GM19463 (cell line): ENCODE data around the gene ATP8B2.
"Not testable (repeated sequence)": the region's sequence is repeated elsewhere in the genome, so short reads cannot be mapped to it uniquely, and the experiment has no call there.

Source experiments
- ATAC-seq: cut with Tn5 transposase; IDR thresholded peaks from one replicate; pipeline ENCODE4 v1.9.1; 2021; ENCODE audit warnings: mild to moderate bottlenecking, moderate library complexity; ENCODE audit not compliant: unreplicated experiment

The ATP8B2 gene

DNA sequence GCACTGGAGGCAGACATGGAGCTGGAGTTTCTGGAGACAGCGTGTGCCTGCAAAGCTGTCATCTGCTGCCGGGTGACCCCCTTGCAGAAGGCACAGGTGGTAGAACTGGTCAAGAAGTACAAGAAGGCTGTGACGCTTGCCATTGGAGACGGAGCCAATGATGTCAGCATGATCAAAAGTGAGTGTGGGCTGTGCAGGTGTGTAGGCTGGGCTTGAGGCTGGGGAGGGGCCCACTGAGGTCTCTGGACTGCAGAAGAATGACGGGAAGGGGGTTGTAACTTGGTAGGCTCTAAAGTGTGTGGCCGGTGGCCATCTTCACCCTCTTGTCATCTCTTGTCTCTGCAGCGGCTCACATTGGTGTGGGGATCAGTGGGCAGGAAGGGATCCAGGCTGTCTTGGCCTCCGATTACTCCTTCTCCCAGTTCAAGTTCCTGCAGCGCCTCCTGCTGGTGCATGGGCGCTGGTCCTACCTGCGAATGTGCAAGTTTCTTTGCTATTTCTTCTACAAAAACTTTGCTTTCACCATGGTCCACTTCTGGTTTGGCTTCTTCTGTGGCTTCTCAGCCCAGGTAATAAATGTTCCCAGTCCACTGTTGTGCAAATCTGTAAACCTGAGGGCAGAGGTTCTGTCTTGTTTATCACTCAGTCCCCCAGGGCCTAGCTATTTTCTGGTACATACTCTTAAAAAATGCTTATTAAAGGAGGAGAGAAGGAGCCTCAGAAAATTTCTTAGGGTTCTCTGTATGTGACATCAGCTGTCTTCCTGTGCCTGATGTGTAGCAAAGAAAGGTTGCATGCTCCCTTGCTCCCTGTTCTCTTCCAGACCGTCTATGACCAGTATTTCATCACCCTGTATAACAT is 19.9 kb downstream of the ATP8B2 start:
- no peak for ATAC-seq

GRCh38 chr1:154346276-154346917 is 21.1 kb downstream of the ATP8B2 start:
- ATAC-seq, result no peak

GRCh38 chr1:154347961-154348360 is 22.6 kb downstream of the ATP8B2 start:
- no peak for ATAC-seq

DNA sequence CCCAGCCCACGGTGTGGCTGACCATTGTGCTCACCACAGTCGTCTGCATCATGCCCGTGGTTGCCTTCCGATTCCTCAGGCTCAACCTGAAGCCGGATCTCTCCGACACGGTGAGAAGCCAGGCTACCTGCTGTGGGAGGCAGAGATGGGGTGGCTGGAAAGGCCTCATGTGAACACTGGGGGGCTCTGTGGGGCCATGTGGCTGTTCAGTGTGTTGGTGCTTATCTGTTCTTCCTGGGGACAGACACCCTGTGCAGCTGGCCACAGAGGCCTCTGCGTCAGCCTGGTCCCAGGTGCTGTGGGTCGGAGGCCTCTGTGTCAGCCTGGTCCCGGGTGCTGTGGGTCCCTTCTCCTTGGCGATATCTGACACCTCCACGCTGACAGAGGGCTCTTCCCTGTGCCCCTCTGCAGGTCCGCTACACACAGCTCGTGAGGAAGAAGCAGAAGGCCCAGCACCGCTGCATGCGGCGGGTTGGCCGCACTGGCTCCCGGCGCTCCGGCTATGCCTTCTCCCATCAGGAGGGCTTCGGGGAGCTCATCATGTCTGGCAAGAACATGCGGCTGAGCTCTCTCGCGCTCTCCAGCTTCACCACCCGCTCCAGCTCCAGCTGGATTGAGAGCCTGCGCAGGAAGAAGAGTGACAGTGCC is 23.2 kb downstream of the ATP8B2 start:
- ATAC-seq, result no peak

DNA sequence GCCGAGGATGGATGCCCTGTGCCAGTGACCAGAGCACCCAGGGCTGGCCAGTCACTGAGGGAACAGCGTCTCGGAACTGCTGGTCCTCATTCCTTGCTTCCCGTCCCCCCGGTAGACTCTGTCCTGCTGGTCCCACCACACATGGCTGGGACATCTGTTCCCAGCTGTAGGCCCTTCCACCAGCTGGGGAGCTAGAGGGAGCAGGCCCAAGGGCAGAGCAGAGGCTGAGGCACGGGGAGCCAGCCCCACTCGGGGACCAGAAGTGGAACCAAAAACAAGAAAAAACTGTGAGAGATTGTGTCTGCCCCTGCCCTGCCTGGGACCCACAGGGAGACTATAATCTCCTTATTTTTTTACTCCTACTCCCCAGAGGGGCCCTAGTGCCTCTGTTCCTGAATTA is 23.8 kb downstream of the ATP8B2 start:
- ATAC-seq, result no peak

DNA sequence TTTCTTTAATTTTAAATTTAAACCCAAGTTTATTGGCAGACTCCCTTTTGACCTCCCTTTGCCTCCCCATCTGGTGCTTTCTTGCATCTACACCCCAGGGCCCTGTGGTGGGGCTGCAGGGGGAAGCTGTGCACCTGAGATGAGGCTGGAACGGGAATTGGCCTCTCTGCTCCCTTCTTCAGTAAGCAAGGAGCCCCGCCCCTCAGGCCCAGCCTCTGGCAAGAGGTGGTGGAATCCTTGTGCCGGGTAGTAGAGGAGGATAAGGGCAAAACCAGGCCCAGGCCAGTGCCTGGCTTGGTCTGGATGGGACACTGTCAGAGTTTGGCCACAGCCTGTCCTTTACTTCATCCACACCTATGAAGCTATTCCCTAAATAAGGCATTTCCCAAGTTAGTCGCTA is 25.1 kb downstream of the ATP8B2 start:
- ATAC-seq, result no peak

GRCh38 chr1:154351363-154352068 is 26.2 kb downstream of the ATP8B2 start:
- no peak for ATAC-seq

DNA sequence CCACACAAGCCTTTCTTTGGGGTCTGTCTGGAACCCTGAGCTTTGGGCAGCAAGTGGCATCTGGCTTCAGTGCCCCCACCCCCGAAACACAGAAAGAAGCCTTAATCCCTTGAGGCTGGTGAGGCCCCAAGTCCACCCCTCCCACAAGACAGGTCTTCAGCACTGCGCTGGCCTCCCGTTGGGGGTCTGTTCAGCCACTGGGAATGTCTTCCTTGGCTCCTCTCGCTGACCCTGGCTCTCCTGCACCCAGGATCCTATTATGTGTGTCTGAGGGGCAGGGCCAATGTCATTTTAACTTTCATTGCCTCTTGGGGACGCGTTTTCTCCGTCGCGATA is 26.9 kb downstream of the ATP8B2 start:
- ATAC-seq, result no peak

GRCh38 chr1:154352581-154353459 is 27.5 kb downstream of the ATP8B2 start:
- peak; percentile 53 for ATAC-seq

DNA sequence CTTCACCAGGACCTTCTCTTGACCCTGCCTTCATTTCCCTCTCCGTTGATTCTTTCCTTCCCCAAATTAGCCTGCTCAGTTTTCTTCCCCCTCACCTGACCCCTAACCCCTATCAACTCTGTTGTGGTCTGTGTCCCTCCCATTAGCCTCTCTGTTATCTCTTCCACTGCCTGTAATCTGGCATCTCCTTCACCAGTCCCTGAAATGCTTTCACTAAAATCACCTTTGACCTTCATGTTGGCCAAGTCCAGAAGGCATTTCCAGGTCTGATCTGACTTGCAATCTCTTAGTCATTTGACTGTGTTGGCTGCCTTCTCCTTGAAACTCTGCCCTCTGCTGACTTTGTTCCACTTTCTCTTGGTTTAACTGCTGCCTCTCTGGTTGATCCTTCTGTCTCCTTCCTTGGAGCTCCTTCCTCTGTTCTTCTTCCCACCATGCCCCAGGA is 28.2 kb downstream of the ATP8B2 start:
- no peak for ATAC-seq

- no peak for ATAC-seq
These were observed 28.6 kb downstream of the ATP8B2 start for GRCh38 chr1:154353966-154354365.

GRCh38 chr1:154358519-154358918 is 33.2 kb downstream of the ATP8B2 start:
- no peak for ATAC-seq

GRCh38 chr1:154360288-154360687 is 35.0 kb downstream of the ATP8B2 start:
- ATAC-seq, result no peak

DNA sequence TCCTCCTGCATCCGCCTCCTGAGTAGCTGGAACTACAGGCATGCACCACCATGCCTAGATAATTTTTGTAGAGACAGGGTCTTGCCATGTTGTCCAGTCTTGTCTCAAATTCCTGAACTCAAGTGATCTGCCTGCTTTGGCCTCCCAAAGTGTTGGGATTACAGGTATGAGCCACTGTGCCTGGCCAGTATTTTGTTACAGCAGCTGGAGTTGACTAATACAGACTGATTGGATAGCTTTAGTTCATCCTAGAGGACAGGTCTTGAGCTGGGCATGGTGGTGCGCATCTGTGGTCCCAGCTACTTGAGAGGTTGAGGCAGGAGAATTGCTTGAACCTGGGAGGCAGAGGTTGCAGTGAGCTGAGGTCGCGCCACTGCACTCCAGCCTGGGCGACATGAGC is 35.6 kb downstream of the ATP8B2 start:
- ATAC-seq, result not testable (repeated sequence)

DNA sequence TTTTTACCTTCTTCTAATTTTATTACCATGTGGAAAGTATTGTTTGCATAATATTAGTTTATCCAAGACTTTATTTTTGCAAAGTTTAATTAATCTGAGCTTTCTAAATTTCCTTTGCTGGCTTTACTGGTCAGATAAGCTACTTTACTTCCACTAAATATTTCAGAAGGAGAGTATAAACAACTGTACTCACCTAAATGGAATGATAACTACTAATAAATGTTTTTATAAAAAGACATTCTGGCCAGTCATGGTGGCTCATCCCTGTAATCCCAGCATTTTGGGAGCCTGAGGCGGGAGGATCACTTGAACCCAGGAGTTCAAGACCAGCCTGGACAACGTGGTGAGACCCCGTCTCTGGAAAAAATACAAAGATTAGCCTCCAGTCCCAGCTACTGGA is 36.0 kb downstream of the ATP8B2 start:
- no peak for ATAC-seq

- no peak for ATAC-seq
These were observed 46.1 kb downstream of the ATP8B2 start for GRCh38 chr1:154371436-154371835.

- not testable (repeated sequence) for ATAC-seq
These were observed 48.5 kb downstream of the ATP8B2 start for GRCh38 chr1:154373777-154374357.

DNA sequence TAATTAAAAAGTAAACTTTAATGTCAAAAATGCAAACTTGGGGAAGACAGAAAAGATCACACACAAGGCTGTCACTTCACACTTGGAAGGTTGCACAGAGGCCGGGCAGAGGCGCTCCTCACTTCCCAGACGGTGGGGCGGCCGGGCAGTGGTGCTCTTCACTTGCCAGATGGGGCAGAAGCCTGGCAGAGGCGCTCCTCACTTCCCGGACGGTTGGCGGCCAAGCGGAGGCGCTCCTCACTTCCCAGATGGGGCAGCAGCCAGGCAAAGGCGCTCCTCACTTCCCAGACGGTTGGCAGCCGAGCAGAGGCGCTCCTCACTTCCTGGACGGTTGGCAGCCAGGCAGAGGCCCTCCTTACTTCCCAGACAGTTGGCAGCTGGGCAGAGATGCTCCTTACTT is 54.0 kb downstream of the ATP8B2 start:
- ATAC-seq, result no peak

DNA sequence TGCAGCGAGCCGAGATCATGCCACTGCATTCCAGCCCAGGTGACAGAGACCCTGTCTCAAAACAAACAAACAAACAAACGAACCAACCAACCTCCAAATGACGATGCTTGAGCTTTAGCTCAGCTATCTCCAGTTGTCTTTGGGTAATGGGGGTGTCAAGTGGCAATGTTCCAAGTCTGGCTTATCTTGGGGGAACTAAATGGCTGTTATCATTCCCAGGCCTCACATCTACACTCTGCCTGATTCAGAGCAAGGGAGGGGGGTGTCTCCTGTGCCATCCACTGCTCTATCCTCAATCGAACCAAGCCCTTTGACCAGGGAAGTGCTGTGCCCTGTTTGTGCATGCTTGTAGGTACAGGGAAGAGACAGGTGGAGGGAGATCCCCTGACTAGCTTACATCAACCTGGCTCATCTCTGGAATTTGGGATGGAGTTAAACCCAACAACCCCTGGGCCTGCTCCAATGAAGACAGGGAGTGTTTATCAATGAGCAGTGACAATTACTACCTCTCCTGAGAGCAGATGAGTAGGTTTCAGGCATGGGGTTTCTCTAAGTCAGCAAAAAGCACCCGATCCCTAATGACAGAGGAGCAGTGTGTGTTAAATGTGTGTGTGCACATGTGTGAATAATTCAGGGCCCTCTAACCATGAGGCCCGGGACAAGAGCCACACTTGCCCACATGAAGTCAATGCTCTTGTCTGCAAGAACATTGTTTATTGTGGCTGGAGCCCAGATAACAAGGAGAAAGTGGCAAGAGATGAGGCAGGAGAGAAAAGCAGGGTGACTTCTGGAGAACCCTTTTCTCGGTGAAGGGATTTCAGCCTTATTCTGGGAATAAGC is 59.5 kb downstream of the ATP8B2 start:
- no peak for ATAC-seq
